HUES6 (cell line): ENCODE results near the gene SMIM38.

ENCODE experiments used
- H3K27ac ChIP-seq: 2 replicates; pipeline ENCODE4 v1.7.0; 2013; ENCODE audit warnings: low read depth, mild to moderate bottlenecking, low read length, inconsistent platforms
- H3K27me3 ChIP-seq: 2 replicates; pipeline ENCODE4 v1.6.1; 2013; ENCODE audit warnings: low read length; ENCODE audit not compliant: control insufficient read depth, insufficient read depth
- H3K36me3 ChIP-seq: 2 replicates; pipeline ENCODE4 v1.6.1; 2013; ENCODE audit warnings: low read length; ENCODE audit not compliant: control insufficient read depth, insufficient read depth
- H3K4me1 ChIP-seq: 2 replicates; pipeline ENCODE4 v1.6.1; 2013; ENCODE audit warnings: low read length; ENCODE audit not compliant: control insufficient read depth, insufficient read depth
- H3K4me3 ChIP-seq: 2 replicates; pipeline ENCODE4 v1.5.1; 2013; ENCODE audit warnings: low read depth, low read length
- H3K9ac ChIP-seq: one replicate; pipeline ENCODE4 v1.6.1; 2013; ENCODE audit warnings: mild to moderate bottlenecking, low read length
- H3K9me3 ChIP-seq: 2 replicates; pipeline ENCODE4 v1.6.1; 2013; ENCODE audit warnings: low read depth, low read length; ENCODE audit not compliant: control insufficient read depth, insufficient read depth

Gene SMIM38

GRCh38 chr11:69155302-69156234 lies at the start of gene SMIM38:
Gene SMIM38, plus strand, starts transcription at chr11:69155935. Its CDS starts 1,912 bp downstream, at chr11:69157847.
- Histone ChIP-seq H3K9me3 (no peaks in the 10 kb centered on the region), H3K36me3 (no peaks in the 10 kb centered on the region), H3K27ac (no peak within 1 kb of the TSS), H3K4me3 (no peak within 1 kb of the TSS), H3K4me1 (peaks cover 18% of the 10 kb centered on the region), H3K9ac (no peak within 1 kb of the TSS), H3K27me3 (no peaks in the 10 kb centered on the region)

GRCh38 chr11:69106031-69106811 lies 49.5 kb upstream of the SMIM38 start:
- peak overlapping the region; percentile 11 for H3K9ac ChIP-seq
- no peak overlapping the region for H3K27ac ChIP-seq
- H3K4me1 ChIP-seq: no peaks in the 10 kb centered on the region
- no peak overlapping the region for H3K4me3 ChIP-seq
- H3K36me3 ChIP-seq: no peaks in the 10 kb centered on the region
- H3K9me3 ChIP-seq: peaks cover 6% of the 10 kb centered on the region; the same call in 1 of the 2 replicates
- no peaks in the 10 kb centered on the region for H3K27me3 ChIP-seq

GRCh38 chr11:69107413-69107812 lies 48.3 kb upstream of the SMIM38 start:
- no peak overlapping the region for H3K9ac ChIP-seq
- H3K4me3 ChIP-seq: no peak overlapping the region
- H3K9me3 ChIP-seq: peaks cover 6% of the 10 kb centered on the region; the same call in 1 of the 2 replicates
- no peaks in the 10 kb centered on the region for H3K4me1 ChIP-seq
- H3K36me3 ChIP-seq: no peaks in the 10 kb centered on the region
- no peaks in the 10 kb centered on the region for H3K27me3 ChIP-seq
- no peak overlapping the region for H3K27ac ChIP-seq

- Histone ChIP-seq H3K27ac (no peak overlapping the region), H3K4me1 (no peaks in the 10 kb centered on the region), H3K36me3 (no peaks in the 10 kb centered on the region), H3K27me3 (no peaks in the 10 kb centered on the region), H3K4me3 (no peak overlapping the region), H3K9ac (no peak overlapping the region), H3K9me3 (peaks cover 6% of the 10 kb centered on the region; the same call in 1 of the 2 replicates)
Observed at GRCh38 chr11:69108030-69108429, 47.7 kb upstream of the SMIM38 start.

GRCh38 chr11:69108559-69108958 lies 47.2 kb upstream of the SMIM38 start:
- Histone ChIP-seq H3K27me3 (no peaks in the 10 kb centered on the region), H3K4me3 (no peak overlapping the region), H3K4me1 (no peaks in the 10 kb centered on the region), H3K27ac (no peak overlapping the region), H3K9ac (no peak overlapping the region), H3K9me3 (peaks cover 6% of the 10 kb centered on the region; the same call in 1 of the 2 replicates), H3K36me3 (no peaks in the 10 kb centered on the region)

- H3K36me3 ChIP-seq: no peaks in the 10 kb centered on the region
- H3K9ac ChIP-seq: no peak overlapping the region
- peaks cover 6% of the 10 kb centered on the region; the same call in 1 of the 2 replicates for H3K9me3 ChIP-seq
- H3K4me3 ChIP-seq: no peak overlapping the region
- no peak overlapping the region for H3K27ac ChIP-seq
- no peaks in the 10 kb centered on the region for H3K27me3 ChIP-seq
- no peaks in the 10 kb centered on the region for H3K4me1 ChIP-seq
Observed at GRCh38 chr11:69109101-69109500, 46.6 kb upstream of the SMIM38 start.

GRCh38 chr11:69110451-69110850 lies 45.3 kb upstream of the SMIM38 start:
- H3K4me1 ChIP-seq: no peaks in the 10 kb centered on the region
- no peak overlapping the region for H3K27ac ChIP-seq
- H3K4me3 ChIP-seq: no peak overlapping the region
- H3K9me3 ChIP-seq: peaks cover 6% of the 10 kb centered on the region; the same call in 1 of the 2 replicates
- no peak overlapping the region for H3K9ac ChIP-seq
- H3K27me3 ChIP-seq: no peaks in the 10 kb centered on the region
- no peaks in the 10 kb centered on the region for H3K36me3 ChIP-seq

GRCh38 chr11:69111624-69112542 lies 43.9 kb upstream of the SMIM38 start:
- Histone ChIP-seq H3K36me3 (no peaks in the 10 kb centered on the region), H3K4me1 (no peaks in the 10 kb centered on the region), H3K27me3 (no peaks in the 10 kb centered on the region), H3K4me3 (no peak overlapping the region), H3K9me3 (peaks cover 6% of the 10 kb centered on the region; the same call in 1 of the 2 replicates), H3K27ac (no peak overlapping the region), H3K9ac (no peak overlapping the region)

GRCh38 chr11:69113226-69113625 lies 42.5 kb upstream of the SMIM38 start:
- Histone ChIP-seq H3K9me3 (peaks cover 6% of the 10 kb centered on the region; the same call in 1 of the 2 replicates), H3K27ac (no peak overlapping the region), H3K27me3 (no peaks in the 10 kb centered on the region), H3K36me3 (no peaks in the 10 kb centered on the region), H3K4me3 (no peak overlapping the region), H3K9ac (no peak overlapping the region), H3K4me1 (no peaks in the 10 kb centered on the region)

GRCh38 chr11:69113646-69114340 lies 41.9 kb upstream of the SMIM38 start:
- Histone ChIP-seq H3K36me3 (no peaks in the 10 kb centered on the region), H3K27ac (no peak overlapping the region), H3K27me3 (no peaks in the 10 kb centered on the region), H3K9me3 (peaks cover 9% of the 10 kb centered on the region), H3K4me3 (no peak overlapping the region), H3K4me1 (no peaks in the 10 kb centered on the region), H3K9ac (no peak overlapping the region)
